ENCODE measurements around the gene MPP2.
"Not testable (repeated sequence)": the region's sequence is repeated elsewhere in the genome, so short reads cannot be mapped to it uniquely, and the experiment has no call there.

Gene MPP2

DNA sequence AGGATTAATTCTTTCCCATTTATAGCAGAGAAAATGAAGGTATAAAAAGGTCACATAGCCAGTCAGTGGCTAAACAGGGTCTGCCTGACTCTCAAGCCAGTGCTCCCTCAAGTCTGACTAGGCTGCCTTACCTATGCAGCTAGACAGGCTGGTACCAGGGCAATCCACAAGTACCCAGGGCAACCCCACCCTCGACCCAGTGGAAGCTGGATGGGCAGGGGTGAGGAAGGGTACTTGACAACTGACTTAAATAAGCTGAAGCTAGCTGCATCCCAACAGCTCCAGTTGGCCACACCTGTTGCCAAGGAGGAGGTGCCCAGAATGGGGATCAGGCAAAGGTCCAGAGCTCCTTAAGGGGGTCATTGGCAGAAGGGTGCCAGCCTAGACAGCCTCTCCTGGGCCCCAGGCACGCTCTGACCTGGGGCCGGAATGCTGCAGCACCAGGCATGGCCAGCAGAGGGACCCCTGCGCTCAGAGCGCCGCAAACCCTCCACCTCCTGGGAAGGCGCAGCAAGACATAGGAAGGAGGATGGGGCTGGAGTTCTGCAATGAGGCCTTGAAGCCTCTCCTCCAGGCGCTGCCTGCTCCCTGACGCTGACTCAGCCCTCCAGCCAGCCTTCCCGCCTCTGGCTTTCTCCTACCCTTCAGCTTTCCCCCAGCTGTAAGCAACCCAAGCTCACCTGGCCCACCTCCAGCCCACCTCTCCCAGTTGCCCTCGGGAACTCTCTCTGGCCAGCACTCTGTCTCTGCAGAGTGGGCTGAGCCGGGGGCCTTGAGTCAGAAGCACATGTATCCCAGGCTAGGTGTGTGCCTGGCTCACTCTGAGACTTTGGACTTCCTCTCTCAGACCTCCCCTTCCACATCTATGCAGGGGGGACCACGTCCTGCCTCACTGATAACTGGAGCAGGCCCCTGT, 28.8 kb downstream of the MPP2 start:
- intact Hi-C loops (cut with DNase I) = loop anchor here (1.0 to 10.0 kb wide), 3 partner anchors 66 to 163 kb away; partner anchors contain the start of gene PPY
- peak; percentile 57 to 97 (median 80) for DNase-seq

DNA sequence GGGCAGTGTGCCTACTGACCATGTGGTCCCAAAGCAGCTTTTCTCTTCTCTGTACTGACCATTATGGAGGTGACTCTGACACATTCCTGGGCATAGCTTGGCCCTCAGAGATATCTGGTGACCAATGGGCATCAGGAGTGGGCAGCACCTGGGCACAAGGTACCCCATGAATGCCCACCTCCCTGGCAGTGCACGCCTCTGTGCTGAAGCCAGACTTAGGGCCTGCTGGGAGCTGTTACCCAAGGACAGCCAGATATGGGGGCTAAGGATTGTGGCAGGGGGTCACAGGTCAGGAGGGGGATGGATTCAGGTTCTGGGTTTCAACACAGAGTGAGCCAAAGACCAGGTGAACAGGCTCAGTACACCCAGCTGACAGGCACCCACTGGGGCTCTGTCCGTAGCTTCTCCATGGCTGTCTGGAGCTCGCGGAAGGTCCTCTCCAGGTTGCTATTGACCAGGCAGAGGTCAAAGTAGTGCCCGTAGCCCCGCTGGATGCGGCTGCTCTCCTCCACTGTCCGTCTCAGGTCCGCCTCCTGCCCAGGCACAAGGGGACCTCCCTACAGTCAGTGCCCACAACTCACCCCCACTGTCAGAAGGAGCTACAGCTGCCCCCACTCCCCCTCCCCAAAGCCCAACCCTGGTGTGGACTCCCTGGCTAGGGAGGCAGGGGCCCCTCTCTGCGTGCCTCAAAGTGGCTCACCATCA, 29.7 kb downstream of the MPP2 start:
- intact Hi-C loops (cut with DNase I) = loop anchor here (1.0 to 10.0 kb wide), 3 partner anchors 67 to 164 kb away; partner anchors contain the start of gene PPY
- peak in 1 of 10 donors; percentile 61 for DNase-seq

DNA sequence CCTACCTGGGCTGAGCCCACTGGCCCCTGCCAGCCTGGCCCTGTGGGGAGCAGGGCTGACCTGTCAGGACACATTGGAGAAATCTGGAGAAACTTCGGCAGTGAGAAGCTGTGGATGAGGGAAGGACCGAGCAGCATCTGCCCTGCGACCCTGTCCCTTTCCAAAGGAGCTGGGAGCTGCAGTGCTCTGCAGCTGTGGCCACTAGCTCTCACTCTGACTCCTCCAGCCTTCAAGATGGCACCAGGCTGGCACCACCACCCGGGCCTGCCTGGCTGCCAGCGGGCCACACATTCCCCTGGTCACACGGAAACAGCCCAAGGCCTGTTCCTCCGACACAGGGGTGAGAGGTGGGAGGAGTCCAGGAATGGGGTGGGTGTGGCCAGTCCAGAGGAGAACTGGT, 30.3 kb downstream of the MPP2 start:
- DNase-seq = peak in 1 of 10 donors; percentile 41
- intact Hi-C loops (cut with DNase I) = loop anchor here (10.0 kb wide), 2 partner anchors 68 to 118 kb away; partner anchors contain the start of gene PPY

- DNase-seq = peak in 1 of 10 donors; percentile 59
- intact Hi-C loops (cut with DNase I) = loop anchor here (10.0 kb wide), 2 partner anchors 69 to 119 kb away; partner anchors contain the start of gene PPY
Measured at GRCh38 chr17:43875476-43876147, 31.7 kb downstream of the MPP2 start.

- intact Hi-C loops (cut with DNase I) = loop anchor here (10.0 kb wide), 2 partner anchors 71 to 121 kb away; partner anchors contain the start of gene PPY
- DNase-seq = no peak
Measured at GRCh38 chr17:43874293-43874692, 33.0 kb downstream of the MPP2 start.

GRCh38 chr17:43873815-43874214, 33.5 kb downstream of the MPP2 start:
- intact Hi-C loops (cut with DNase I) = loop anchor here (10.0 kb wide), 2 partner anchors 71 to 121 kb away; partner anchors contain the start of gene PPY
- no peak for DNase-seq

DNA sequence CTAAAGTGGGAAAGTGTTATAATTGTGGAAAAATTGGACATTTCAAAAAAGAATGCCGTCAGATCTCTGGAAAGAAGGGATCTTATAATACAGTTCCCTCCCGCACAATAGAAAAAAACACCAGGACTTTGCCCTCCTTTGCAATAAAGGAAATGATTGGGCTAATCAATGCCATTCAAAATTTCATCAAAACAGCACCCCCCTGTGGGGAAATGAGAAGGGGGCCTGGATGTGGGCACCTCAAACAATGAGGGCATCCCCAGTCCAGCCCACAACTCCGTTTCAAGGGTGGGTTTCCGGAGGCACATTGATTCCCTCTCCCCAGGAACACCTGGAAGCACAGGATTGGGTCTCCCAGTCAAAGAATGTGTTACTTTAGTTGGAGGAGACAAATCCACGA, 34.2 kb downstream of the MPP2 start:
- intact Hi-C loops (cut with DNase I) = loop anchor here (10.0 kb wide), 2 partner anchors 72 to 122 kb away; partner anchors contain the start of gene PPY
- DNase-seq = no peak

DNA sequence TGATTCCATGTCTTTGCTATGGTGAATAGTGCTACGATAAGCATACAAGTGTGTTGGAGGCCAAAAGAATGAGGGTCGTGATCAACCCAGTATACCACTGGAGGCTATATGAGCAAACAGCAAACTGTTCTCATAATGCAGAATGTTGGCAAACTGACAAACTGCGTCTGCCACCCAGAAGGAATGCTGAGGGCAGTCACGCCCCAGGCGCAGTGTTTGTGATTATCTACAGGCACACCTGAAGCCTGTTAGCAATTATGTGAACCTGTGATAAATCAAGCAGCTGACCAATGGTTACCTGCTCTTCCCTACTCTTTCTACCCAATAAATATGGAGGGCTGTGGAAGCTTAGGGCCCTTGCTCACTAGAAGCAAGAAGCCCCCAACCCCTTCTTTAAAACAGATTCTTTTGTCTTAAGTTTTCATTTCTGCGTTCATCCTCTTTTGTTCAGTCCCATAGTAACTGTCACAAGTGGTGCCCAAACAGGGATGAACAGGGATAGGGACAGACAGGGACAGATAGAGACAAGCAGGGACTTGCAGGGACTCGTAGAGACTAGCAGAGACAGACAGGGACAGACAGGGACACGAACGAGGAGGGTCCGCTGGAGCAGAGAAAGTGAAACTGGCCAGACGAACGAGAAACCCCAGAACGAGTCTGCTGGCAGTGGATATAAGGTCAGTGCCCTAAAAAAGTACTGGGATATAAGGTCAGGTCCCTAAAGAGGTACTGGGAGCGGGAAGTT, 35.2 kb downstream of the MPP2 start:
- no peak for DNase-seq
- intact Hi-C loops (cut with DNase I) = loop anchor here (10.0 kb wide), 2 partner anchors 73 to 123 kb away; partner anchors contain the start of gene PPY

GRCh38 chr17:43869031-43869430, 38.3 kb downstream of the MPP2 start:
- intact Hi-C loops (cut with DNase I); DNase-seq: not testable (repeated sequence)

GRCh38 chr17:43868226-43868994, 38.9 kb downstream of the MPP2 start:
- no peak for DNase-seq

GRCh38 chr17:43864161-43864984, 43.0 kb downstream of the MPP2 start:
- no peak for DNase-seq

More at GRCh38 chr17:43868226-43868994, 38.9 kb downstream of the MPP2 start:
- intact Hi-C loops (cut with DNase I) = no loop called here

DNA sequence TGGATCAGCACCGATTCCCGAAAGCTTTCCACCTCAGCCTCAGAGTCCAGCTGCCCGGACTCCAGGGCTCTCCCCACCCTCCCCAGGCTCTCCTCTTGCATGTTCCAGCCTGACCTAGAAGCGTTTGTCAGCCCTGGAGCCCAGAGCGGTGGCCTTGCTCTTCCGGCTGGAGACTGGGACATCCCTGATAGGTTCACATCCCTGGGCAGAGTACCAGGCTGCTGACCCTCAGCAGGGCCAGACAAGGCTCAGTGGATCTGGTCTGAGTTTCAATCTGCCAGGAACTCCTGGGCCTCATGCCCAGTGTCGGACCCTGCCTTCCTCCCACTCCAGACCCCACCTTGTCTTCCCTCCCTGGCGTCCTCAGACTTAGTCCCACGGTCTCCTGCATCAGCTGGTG, 45.4 kb downstream of the MPP2 start:
- DNase-seq = peak in 1 of 10 donors; percentile 59
- intact Hi-C loops (cut with DNase I) = no loop called here

More at GRCh38 chr17:43864161-43864984, 43.0 kb downstream of the MPP2 start:
- intact Hi-C loops (cut with DNase I) = no loop called here

DNA sequence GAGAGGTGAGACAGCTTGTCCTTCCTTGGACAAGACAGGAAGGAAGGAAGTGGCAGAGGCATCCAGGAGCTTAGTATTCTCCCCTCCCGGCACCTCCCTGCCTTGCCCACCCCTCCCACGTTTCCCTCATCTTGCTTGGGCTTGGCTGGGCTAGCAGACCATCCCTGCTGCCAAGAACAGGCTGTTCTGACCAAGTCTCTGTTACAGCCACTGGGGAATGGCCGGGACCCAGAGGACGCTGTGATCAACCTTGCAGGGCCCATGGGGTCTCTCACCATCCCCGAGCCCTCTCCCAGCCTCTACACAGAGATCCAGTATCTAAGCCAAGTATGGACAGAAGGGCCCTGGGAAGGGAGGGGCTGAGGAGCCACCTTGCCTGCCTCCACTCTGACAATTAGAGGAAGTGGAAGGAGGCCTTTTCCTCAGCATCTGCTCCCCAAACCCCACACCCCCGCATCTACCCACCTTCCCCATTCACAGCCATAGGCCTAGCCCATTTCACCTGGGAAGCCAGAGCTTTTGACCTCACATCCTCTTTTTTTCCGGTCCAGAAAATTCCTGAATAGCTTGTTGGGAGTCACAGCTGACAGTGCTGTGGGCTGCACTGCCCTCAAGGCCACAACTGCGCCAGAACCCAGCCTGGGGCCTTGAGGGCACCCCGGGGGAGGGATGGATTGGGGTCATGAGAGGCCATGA, 46.3 kb downstream of the MPP2 start:
- intact Hi-C loops (cut with DNase I) = no loop called here

GRCh38 chr17:43860077-43860725, 47.1 kb downstream of the MPP2 start:
- intact Hi-C loops (cut with DNase I) = no loop called here
- no peak for DNase-seq

More for the DNA sequence above, 46.3 kb downstream of the MPP2 start:
- DNase-seq = peak in 2 of 10 donors; percentile 23 to 35

- intact Hi-C loops (cut with DNase I) = no loop called here
- DNase-seq = peak in 2 of 10 donors; percentile 39 to 51
Measured at GRCh38 chr17:43857957-43858600, 49.3 kb downstream of the MPP2 start.

GRCh38 chr17:43857141-43857540, 50.2 kb downstream of the MPP2 start:
- DNase-seq = peak in 2 of 10 donors; percentile 18 to 23
- intact Hi-C loops (cut with DNase I) = no loop called here

Measured in posterior cingulate gyrus (tissue), 11 donors.